Measurements from ENCODE around the gene CRELD2.

Gene CRELD2

GRCh38 chr22:49947296-49947622, 28.8 kb downstream of the CRELD2 start:
- no peaks in the 10 kb centered on the region for H3K27me3 ChIP-seq (ENCODE audit: insufficient read depth, poor library complexity, severe bottlenecking)
- TF ChIP-seq CTCF (IDR thresholded peaks at IDR 0.05; ENCODE audit: poor library complexity, severe bottlenecking): no peak
- H3K4me3 ChIP-seq (ENCODE audit: severe bottlenecking): no peak overlapping the region
- peaks cover 41% of the 10 kb centered on the region for H3K4me1 ChIP-seq (ENCODE audit: insufficient read depth, poor library complexity, severe bottlenecking)
- H3K36me3 ChIP-seq (ENCODE audit: low read depth): no peaks in the 10 kb centered on the region
- no peaks in the 10 kb centered on the region for H3K9me3 ChIP-seq (ENCODE audit: severe bottlenecking)
- H3K27ac ChIP-seq (ENCODE audit: poor library complexity, severe bottlenecking): no peak overlapping the region
- no peak for DNase-seq (ENCODE audit: low spot score)
- ATAC-seq (ENCODE audit: low read depth): no peak

GRCh38 chr22:49948116-49948957, 29.9 kb downstream of the CRELD2 start:
- ATAC-seq (ENCODE audit: low read depth) (no peak), DNase-seq (ENCODE audit: low spot score) (no peak)
- H3K27me3 ChIP-seq (ENCODE audit: insufficient read depth, poor library complexity, severe bottlenecking): no peaks in the 10 kb centered on the region
- peak overlapping the region; percentile 87 for H3K27ac ChIP-seq (ENCODE audit: poor library complexity, severe bottlenecking)
- no peaks in the 10 kb centered on the region for H3K9me3 ChIP-seq (ENCODE audit: severe bottlenecking)
- TF ChIP-seq CTCF (IDR thresholded peaks at IDR 0.05; ENCODE audit: poor library complexity, severe bottlenecking): no peak
- H3K4me3 ChIP-seq (ENCODE audit: severe bottlenecking): peak overlapping the region; percentile 5
- H3K4me1 ChIP-seq (ENCODE audit: insufficient read depth, poor library complexity, severe bottlenecking): peaks cover 48% of the 10 kb centered on the region
- H3K36me3 ChIP-seq (ENCODE audit: low read depth): no peaks in the 10 kb centered on the region

GRCh38 chr22:49948958-49949913, 30.8 kb downstream of the CRELD2 start:
- no peaks in the 10 kb centered on the region for H3K9me3 ChIP-seq (ENCODE audit: severe bottlenecking)
- DNase-seq (ENCODE audit: low spot score): no peak
- no peaks in the 10 kb centered on the region for H3K27me3 ChIP-seq (ENCODE audit: insufficient read depth, poor library complexity, severe bottlenecking)
- peak overlapping the region; percentile 5 for H3K4me3 ChIP-seq (ENCODE audit: severe bottlenecking)
- H3K27ac ChIP-seq (ENCODE audit: poor library complexity, severe bottlenecking): peak overlapping the region; percentile 87
- no peaks in the 10 kb centered on the region for H3K36me3 ChIP-seq (ENCODE audit: low read depth)
- peaks cover 48% of the 10 kb centered on the region for H3K4me1 ChIP-seq (ENCODE audit: insufficient read depth, poor library complexity, severe bottlenecking)
- ATAC-seq (ENCODE audit: low read depth): peak; percentile 67
- no peak for TF ChIP-seq CTCF (IDR thresholded peaks at IDR 0.05; ENCODE audit: poor library complexity, severe bottlenecking)

GRCh38 chr22:49949914-49950292, 31.5 kb downstream of the CRELD2 start:
- TF ChIP-seq CTCF (IDR thresholded peaks at IDR 0.05; ENCODE audit: poor library complexity, severe bottlenecking): no peak
- H3K4me1 ChIP-seq (ENCODE audit: insufficient read depth, poor library complexity, severe bottlenecking): peaks cover 48% of the 10 kb centered on the region

More at GRCh38 chr22:49949914-49950292, 31.5 kb downstream of the CRELD2 start:
- H3K9me3 ChIP-seq (ENCODE audit: severe bottlenecking): no peaks in the 10 kb centered on the region
- DNase-seq (ENCODE audit: low spot score): no peak
- no peaks in the 10 kb centered on the region for H3K36me3 ChIP-seq (ENCODE audit: low read depth)
- no peak overlapping the region for H3K4me3 ChIP-seq (ENCODE audit: severe bottlenecking)
- ATAC-seq (ENCODE audit: low read depth): no peak
- peak overlapping the region; percentile 87 for H3K27ac ChIP-seq (ENCODE audit: poor library complexity, severe bottlenecking)
- H3K27me3 ChIP-seq (ENCODE audit: insufficient read depth, poor library complexity, severe bottlenecking): no peaks in the 10 kb centered on the region
